ENCODE results near the gene BTG4.

The BTG4 gene

DNA sequence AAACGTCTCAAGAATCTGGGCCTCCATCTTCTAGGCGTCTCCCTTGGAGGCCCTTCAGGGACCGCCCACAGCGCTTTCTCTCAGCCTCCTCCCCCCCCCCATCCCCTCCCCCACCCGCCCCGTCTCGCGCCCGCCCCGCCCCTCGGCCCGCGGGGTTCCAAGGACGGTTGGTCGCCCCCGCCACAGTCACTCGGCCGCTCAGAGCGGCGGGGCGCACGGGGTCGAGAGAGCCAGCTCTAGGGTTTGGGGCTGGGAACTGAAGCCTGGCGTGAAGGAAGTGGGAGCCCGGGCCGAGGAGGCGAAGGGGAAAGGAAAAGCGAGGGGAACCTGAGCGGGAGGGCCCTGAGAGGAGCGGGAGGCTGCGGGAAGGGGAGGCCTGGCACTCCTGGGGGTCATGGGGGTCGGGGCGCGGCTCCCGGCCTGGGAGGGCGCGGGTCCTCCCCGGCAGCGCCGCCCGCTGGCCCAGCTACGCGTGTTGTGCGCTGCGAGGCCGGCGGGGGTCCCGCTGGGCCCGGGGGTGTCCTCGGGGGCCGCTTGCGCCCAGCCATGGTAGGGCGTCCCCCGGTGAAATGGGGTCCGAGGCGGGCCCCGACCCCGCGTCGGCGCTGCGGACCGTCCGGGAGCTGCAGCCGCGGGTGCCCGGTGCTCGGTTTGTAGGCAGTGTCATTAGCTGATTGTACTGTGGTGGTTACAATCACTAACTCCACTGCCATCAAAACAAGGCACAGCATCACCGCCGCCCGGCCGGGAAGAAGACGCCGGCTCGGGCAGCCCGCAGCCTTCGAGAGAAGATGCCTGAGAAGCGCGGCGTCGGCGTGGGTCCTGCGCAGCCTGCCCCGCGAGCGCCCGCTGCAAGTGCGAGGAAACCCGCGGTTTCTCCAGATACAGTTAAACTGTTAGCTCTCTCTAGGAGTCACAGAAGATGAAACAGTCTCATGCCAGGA is at the start of gene BTG4:
BTG4 (minus strand) TSS at position 91 of the 944 bp plus-strand sequence. CDS start 13,610 bp downstream, outside the sequence.
- DNase-seq: peak; percentile 46

DNA sequence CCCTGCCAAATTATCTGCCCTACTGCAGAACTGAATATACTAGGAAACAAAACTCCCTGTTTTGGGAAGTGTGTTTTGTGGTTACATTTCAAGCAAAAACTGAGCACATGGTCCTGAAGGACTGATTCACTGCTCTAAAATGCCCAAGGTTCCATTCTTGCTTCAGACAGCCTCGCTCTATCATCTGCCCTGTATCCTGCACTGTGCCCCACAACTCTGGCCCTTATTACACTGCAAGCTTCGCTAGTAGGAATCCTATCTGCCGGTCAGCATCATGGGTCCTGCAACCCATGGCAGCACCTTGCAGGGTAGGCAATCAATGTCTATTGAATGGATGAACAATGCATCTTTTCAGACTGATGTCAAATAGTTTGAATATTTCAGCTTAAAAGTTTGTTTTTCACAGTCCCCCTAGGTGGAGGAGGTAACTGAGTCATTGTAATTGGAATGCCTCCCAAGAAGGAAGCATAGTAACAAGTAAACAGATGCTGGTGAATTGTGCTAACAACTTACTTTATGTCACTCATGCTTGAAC is 49.7 kb upstream of the BTG4 start:
- DNase-seq: no peak

DNA sequence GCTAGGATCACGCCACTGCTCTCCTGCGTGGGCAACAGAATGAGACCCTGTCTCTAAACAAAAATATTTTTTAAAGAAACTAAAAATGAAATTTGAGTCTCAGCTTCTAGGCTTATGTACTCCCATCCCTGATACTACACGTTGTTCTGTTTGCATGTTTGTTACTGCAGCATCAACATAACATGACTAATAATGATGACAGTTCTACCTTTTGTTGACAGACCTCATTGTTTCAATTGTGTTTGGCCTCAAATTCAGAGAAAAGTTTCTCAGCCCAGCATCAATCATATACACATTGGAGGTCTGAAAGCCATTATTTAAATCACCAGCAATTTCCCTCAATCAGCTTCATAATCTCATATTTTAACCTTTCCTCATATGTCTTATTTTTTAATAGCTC is 49.1 kb upstream of the BTG4 start:
- DNase-seq: no peak

DNA sequence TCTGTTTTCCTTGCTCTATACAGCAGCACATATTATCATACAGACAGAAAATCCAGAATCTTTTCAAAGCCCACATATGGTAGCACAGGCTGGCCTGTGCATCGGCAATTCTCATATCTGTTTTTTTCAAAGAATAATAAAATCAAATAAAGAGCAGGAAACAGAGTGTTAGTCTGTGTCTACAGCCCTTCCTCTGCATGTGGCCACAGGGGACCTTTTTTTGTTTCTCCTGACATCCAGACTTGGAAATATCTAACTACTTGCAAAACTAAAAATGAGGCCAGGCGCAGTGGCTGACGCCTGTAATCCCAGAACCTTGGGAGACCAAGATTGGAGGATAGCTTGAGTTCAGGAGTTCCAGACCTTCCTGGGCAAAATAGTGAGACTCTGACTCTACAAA is 48.6 kb upstream of the BTG4 start:
- no peak for DNase-seq

DNA sequence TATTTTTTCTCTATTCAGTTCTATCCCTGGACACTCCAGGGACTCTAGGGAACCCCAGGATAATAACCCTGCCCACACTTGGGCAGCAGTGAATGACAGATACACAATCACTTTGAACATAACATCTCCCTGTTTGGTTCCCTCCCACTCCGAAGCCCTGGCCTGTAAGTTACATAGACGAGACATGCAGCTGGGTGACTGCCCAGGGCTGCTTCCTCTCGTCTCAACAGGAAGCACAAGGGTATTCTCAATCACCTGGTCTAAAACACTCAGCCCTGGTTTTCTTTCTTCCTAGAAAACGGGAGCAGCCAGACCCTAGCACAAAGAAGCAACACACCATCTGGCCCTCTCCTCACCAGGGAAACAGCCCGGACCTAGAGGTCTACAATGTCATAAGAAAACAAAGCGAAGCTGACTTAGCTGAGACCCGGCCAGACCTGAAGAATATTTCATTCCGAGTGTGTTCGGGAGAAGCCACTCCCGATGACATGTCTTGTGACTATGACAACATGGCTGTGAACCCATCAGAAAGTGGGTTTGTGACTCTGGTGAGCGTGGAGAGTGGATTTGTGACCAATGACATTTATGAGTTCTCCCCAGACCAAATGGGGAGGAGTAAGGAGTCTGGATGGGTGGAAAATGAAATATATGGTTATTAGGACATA is 47.7 kb upstream of the BTG4 start:
- DNase-seq: no peak

- DNase-seq: no peak
These were observed 45.4 kb upstream of the BTG4 start for GRCh38 chr11:111557425-111558111.

DNA sequence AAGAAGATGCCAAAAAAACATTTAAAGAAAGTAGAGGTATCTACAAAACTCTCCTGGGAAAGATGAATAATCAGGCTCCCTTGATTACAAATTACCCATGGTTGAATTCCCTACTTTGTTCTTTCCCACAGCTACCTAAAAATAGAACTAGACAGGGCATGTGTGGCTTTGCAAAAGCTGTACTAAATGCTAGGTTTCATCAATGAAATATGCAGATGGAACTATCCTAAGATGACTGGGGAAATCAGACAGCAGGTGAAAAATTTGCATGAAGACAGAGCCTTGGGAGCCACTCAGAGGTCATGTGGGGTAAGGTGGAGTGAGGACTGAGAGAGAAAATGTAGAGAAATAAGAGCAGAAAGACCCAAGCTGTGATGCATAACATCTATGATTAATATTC is 43.1 kb upstream of the BTG4 start:
- DNase-seq: no peak

DNA sequence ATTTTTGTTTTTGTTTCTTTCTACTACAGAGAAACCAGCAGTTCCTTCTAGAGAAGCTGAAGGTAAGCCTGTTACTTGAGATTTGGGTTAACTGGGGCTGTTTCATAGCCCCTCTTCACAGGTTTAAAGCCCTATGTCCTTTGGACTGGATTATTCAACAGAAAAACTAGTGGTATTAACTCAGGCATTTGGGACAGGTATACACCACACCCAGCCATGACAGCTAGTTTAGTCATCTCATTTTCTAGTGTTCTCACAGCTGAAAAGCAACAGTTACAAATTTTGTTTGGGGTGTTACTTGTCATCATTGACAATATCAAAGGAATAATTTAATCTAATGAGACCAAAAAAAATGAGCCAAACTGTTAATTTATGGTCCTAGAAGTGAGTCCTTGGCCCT is 42.3 kb upstream of the BTG4 start:
- DNase-seq: no peak

DNA sequence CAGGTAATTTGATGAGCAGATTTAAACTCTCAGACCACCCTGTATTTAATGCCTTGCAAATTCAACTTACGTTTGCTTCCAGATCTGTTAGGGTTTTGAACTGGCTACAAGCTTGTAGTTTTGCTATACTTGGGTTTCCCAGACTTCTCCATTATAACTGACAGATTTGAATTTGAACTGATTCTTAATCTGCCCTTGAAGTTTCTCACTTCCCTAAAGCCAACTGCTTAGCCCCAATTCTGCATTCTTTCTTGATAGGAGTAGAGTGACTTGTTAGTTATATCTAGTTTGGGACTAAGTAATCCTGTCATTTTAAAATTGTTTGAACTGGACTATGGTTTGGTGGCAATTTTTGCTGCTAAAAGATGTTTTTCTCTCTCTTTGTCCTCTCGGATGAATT is 38.1 kb upstream of the BTG4 start:
- no peak for DNase-seq

DNA sequence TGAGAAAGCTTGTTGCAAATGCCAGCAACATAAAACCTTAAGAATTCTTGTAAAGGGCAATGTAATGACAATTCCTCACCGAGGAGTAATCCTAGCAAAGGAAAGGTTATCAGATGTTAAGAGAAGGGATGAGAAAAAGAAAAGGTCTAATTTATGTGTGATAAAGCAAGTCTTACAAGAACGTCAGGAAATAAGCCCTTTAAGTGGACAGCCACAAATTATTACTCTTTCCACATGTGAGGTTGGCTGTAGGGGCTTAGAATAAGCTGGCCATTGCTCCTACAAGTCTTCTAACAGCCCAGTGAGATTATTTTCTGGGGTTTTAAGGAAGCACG is 37.6 kb upstream of the BTG4 start:
- no peak for DNase-seq

GRCh38 chr11:111549196-111549868 is 37.1 kb upstream of the BTG4 start:
- no peak for DNase-seq

- DNase-seq: no peak
These were observed 36.3 kb upstream of the BTG4 start for GRCh38 chr11:111548525-111548924.

GRCh38 chr11:111542606-111543275 is 30.6 kb upstream of the BTG4 start:
- DNase-seq: no peak

GRCh38 chr11:111541254-111542061 is 29.3 kb upstream of the BTG4 start:
- peak; percentile 81 for DNase-seq

DNA sequence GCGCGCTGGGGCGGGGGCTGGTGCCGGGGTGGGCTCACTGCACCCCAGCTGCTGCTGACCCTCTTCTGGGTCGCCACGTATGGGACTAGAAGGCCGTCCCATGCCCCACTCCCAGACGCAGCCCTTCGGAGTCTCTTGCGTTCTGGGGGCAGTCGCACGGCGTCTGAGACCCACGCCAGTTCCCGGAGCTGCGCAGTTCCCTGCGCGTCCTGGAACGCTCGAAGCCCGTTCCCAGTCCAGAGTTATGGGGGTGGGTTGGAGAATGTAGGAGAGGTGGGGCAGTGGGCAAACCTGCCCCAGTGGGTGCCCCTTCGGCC is 28.7 kb upstream of the BTG4 start:
- DNase-seq: no peak

GRCh38 chr11:111540114-111540936 is 28.1 kb upstream of the BTG4 start, which contains the start of gene LAYN:
TSS of gene LAYN (plus strand) at chr11:111540720. CDS start at chr11:111540844, 124 bp downstream.
- DNase-seq: peak; percentile 68

DNA sequence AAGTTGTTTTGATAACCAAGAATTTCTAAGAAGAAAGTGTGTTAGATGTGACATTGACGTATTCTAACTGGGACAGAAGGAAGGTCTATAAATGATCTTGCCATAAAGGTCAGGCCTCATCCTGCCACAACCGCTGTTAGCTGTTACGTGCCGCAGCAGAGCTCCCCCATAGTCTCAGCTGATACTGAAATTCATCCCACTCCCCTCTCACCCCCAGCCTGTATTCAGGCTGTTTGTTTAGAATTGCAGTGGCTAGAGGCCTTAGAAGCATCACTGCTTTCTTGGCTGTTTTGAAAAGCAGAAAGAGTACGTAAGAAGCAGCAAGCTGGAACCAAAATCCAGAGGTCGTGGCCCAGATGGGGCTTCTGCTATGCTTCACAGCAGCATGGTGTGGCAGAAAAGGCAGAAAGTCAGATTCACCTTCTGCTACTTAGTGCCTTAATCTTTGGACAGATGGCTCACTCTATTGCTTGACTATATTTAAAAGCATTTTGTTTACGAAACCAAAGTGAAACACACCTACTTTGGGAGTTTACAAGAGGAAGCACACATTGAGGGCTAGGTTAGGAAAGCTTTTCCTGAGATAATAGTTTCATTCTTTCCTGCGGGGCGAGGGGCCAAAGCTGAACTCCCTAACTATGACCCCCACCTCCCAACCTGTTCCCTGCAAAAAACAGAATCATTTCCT is 27.4 kb upstream of the BTG4 start:
- no peak for DNase-seq

DNA sequence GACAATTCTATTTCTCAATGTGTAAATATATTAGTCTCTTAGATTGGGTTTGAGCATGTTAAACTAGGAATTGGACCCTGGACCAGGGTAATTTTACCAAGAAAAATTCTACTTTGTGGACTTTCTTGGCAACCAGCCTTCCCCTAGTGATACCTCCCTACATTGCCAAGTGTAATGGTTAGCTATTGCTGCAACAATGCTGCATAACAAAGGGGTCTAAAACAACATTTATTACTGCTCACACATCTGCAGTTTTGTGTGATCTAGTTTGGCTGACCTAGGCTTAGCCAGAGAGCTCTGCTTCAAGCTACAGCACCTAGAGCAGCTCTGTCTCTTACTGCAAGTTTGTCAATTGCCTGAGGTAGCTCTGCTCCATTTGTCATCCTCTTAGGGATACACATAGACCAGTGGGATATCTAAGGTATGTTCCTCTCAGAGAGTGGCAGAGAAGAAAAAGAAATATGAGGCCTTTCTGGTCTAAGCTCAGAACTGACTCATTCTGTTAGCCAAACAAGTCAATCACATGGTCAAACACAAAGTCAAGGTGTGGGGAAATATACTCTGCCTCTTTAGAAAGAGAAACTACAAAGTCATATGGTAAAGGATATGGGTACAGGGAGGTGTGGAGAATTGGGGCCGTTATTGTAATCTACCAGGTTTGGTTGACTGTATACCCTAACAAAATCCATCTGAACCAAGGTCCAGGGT is 26.4 kb upstream of the BTG4 start:
- no peak for DNase-seq

- DNase-seq: no peak
These were observed 25.2 kb upstream of the BTG4 start for GRCh38 chr11:111537336-111537860.
